HG02852 (cell line): ENCODE data around the gene TMEM63B.

Experiments used
- ATAC-seq: cut with Tn5 transposase; IDR thresholded peaks from one replicate; pipeline ENCODE4 v1.9.1; 2021; ENCODE audit warnings: mild to moderate bottlenecking, moderate library complexity; ENCODE audit not compliant: unreplicated experiment

Gene TMEM63B

DNA sequence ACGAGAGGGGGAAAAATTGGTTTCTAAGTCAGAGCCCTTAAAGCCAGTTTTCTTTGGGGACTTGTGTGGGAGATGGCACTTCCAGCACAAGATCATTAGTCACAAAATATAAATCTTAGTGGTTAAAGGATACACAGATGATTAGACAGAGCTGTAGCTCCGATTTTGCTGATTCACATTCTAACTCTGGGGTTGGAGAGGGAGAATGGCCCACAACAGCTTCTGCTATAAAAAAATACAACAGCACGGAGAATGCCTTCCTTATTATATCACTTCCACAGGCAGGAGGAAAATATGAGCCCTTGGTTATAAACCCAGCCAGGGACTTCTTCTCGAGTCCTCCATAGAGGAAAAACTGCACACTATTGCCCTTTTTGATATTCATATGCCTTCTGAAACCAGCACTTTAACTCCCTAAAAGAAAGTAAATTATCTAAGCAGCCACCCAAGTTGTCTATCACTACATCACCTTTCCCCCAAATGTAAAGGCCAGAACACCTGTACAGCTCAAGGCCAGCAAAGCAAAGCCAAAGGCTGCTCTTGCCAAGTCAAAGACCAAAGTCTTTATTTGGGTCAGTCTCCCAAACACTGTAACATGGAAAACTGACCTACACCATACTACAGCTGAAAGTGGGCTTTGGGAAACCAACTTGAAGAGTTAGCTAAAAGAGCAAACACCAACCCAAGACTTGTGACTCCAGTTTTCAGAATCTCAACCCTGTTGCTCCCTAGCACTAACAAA is 10.5 kb upstream of the TMEM63B start:
- no peak for ATAC-seq

GRCh38 chr6:44117397-44118128 is 9.8 kb upstream of the TMEM63B start:
- no peak for ATAC-seq

DNA sequence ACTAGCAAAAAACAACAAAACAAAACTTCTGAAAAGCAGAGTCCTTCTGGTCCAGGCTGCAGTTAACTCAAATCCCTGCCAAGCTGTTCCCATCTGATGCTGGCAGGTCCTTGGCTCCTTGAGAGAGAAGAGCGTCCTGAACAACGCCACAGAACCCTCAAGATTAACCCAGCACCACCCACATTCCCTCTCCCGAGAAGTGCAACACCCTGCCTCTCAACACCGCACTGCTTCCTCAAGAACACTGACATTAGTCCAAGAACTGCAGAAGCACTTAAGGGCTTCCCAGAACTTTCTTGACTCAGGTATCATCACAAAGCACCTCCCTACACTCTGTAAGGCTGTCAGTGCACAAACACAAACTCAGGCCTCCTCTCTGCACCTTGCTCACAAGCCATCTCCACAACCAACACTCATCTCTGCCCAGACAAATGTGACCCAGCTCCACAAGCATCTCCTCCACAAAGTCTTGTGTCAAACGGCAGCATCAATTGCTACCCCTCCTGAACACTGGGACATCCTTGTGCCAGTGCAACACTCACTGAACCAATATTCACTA is 7.6 kb upstream of the TMEM63B start:
- no peak for ATAC-seq

DNA sequence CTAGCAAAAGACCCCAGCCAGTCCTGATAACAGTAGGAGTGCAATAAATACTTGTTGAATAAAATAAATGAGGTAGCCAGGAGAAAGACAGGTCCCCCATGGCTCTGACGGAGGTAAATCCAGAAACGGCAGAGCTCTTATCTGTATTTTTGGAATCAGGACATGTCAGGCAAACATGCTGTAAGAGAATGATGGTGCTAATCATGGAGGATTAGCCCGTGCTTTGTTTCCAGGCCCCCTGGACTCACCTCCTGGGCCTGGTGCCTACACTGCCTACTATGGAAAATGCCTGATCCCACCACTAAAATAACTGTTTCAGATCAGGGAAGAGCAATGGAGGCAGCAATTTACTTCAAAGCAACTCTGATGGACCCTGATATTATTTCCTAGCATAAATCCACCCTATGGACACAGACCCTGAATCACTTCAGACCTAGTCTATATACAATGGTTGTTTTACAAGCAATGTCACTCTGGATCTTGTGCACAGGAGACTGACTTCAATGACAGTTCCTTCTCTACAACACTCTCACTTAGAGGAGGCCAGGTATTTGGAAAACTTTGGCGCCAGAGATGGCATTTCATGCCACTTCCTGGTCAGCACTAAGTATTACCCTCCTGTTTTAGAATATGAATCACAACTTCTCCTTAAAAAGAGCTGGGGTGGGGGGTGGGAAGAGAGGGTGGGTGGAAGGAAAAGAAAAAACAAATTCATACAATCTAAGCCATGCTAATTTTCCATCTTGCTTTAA is 6.5 kb upstream of the TMEM63B start:
- no peak for ATAC-seq

DNA sequence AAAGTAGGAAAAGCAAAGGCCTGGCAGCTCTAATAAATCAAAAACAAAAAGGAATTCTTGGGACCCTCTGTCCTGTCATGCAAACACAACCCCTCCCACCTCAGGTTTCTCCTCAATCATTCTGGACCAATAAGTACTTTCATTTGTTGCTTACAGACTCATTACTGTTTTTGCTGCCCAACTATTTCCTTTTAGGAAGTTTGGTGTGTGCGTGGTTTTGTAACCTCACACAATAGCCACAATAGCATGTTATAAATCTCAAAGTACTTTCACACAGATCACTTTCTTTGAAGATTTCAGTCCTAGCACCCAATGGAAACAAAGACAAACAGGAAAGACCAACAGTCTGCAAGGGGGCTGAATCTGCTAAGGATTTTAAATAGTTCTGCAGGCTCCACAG is 4.6 kb upstream of the TMEM63B start:
- ATAC-seq, result no peak

- no peak for ATAC-seq
These were observed 3.8 kb upstream of the TMEM63B start for GRCh38 chr6:44123544-44123943.

- ATAC-seq, result peak; percentile 56
These were observed 819 bp upstream of the TMEM63B start for GRCh38 chr6:44126320-44127149.

- ATAC-seq, result no peak
These were observed 915 bp downstream of the TMEM63B start for GRCh38 chr6:44128020-44128917.

GRCh38 chr6:44129841-44130322 is 2.5 kb downstream of the TMEM63B start:
- ATAC-seq, result no peak

GRCh38 chr6:44131892-44132291 is 4.5 kb downstream of the TMEM63B start:
- ATAC-seq, result no peak

DNA sequence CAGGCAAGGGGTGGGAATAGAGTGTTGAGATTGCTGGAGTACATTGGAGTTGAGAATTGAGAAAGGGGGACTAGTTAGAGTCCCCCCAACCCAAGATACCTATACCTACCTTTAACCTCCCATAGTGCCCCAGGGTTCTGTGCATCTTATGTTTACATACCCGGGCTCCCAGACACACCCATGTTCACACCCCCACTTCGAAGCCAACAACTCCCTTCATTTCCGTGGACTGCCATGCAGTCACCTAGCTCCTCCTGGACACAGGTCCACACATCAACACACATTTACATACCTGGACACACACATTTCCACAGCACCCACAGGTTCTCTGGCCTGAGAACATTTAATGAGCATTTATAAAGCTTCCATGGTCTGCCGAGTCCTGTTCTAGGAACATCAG is 5.1 kb downstream of the TMEM63B start:
- no peak for ATAC-seq

GRCh38 chr6:44133003-44133931 is 5.9 kb downstream of the TMEM63B start:
- no peak for ATAC-seq

DNA sequence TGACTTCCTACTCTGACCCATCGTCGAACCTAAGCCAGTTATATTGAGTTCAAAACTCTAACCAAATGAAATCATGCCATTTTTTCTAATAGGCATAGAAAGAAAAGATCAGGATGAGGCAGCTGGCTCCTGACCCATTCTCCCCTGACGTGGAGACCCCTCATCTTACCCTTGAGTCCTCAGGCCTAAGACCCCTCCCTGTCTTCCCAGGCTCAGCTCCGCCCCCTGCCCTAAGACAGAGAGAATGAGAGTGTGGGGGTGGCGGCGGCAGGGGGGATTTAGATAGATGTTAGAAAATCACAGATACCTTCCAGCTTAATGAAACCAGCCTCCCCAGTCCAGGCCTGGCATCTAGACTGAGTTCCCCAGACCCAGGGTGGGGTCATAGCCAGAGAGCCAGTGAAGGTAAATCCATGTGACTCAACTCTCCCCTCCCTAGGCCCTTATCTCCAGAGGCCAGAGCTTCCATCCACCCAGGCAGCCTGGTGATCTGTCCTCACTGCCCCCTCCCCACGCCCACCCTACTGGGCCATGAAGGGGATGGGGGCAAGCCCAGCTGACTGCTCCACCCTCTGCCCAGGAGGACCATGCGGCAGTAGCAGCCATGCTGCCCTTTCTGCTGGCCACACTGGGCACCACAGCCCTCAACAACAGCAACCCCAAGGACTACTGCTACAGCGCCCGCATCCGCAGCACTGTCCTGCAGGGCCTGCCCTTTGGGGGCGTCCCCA is 6.8 kb downstream of the TMEM63B start:
- ATAC-seq, result no peak

GRCh38 chr6:44135173-44135758 is 7.9 kb downstream of the TMEM63B start:
- no peak for ATAC-seq

DNA sequence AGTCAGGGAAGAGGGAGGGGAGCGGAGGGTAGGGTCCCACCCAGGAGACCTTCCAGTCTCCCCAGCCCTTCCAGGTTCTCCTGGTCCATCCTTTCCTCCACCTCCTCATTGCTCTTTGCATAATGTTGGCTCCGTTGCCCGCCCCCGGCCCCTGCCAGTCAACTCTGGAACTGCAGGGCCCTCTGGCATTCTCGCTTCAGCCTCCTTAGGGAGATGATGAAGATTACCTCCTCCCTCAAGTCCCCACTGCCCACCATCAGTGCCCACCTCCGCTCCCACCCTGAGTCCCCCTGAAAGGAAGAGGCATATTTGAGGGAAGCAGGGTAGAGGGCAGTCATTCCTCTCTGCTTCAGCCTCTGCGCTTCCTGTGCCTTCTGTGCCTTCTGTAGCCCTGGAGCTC is 8.5 kb downstream of the TMEM63B start:
- no peak for ATAC-seq

- ATAC-seq, result no peak
These were observed 11.5 kb downstream of the TMEM63B start for GRCh38 chr6:44138717-44139350.

DNA sequence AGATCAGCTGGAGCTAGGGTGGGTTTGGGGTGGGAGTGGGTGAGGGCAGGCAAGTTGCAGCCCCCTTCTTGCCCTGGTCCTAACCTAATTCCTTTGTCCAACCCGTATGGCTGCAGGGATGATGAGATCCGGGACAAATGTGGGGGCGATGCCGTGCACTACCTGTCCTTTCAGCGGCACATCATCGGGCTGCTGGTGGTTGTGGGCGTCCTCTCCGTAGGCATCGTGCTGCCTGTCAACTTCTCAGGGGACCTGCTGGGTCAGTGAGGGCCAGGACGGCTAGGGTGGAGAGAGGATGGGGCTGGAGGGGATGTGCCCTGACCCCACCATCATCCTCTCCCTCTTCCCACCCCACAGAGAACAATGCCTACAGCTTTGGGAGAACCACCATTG is 12.0 kb downstream of the TMEM63B start:
- ATAC-seq, result no peak
